ENCODE data around the gene SLC38A6. TPM values are rescaled to one million over a fixed set of nuclear protein-coding genes. Genes with fewer than 3 reads are reported as not detected.

The SLC38A6 gene
- total and polyA plus RNA-seq, 2 experiments from 2014 or later = 11.9 to 23.2 TPM

- peaks cover 18% of the 10 kb centered on the region for H3K79me2 ChIP-seq (replicated peaks; ENCODE audit: insufficient read depth)
- Mint-ChIP-seq H3K36me3 (ENCODE audit: low read depth) (peaks cover 20% of the 10 kb centered on the region; the same call in 2 of the 3 replicates), H3K27ac (no peak overlapping the region), H3K27me3 (ENCODE audit: insufficient read depth, low read depth, poor library complexity) (no peaks in the 10 kb centered on the region), H3K4me1 (peaks cover 7% of the 10 kb centered on the region; the same call in 1 of the 3 replicates), H3K4me3 (no peak overlapping the region), H3K9me3 (no peaks in the 10 kb centered on the region)
- no peak for ATAC-seq
- no peaks in the 10 kb centered on the region for H3F3A ChIP-seq (replicated peaks; ENCODE audit: low read depth)
- H2AFZ ChIP-seq = no peak overlapping the region
- DNase-seq (ENCODE audit: low spot score) = no peak
- no peak overlapping the region for H3K4me3 ChIP-seq
- no peaks in the 10 kb centered on the region for H3K4me1 ChIP-seq (ENCODE audit: insufficient read depth)
- no peak overlapping the region for H3K27ac ChIP-seq (ENCODE audit: low read depth)
- H3K4me2 ChIP-seq = no peak overlapping the region
- no peaks in the 10 kb centered on the region for H3K9me2 ChIP-seq (ENCODE audit: insufficient read depth)
- peaks cover 6% of the 10 kb centered on the region; the same call in 1 of the 2 replicates for H3K36me3 ChIP-seq (ENCODE audit: insufficient read depth)
- H4K20me1 ChIP-seq (replicated peaks; ENCODE audit: insufficient read depth) = no peaks in the 10 kb centered on the region
- no peak for TF ChIP-seq NANOG (IDR thresholded peaks at IDR 0.05; ENCODE audit: borderline replicate concordance)
- TF ChIP-seq REST (IDR thresholded peaks at IDR 0.05; ENCODE audit: unreplicated experiment) = no peak
- no peak for TF ChIP-seq JUNB (IDR thresholded peaks at IDR 0.05; ENCODE audit: unreplicated experiment)
- TF ChIP-seq ZNF331 (CRISPR knock-in tag; IDR thresholded peaks at IDR 0.05; ENCODE audit: low read depth) = no peak
- no peak for TF ChIP-seq EZH2phosphoT487 (IDR thresholded peaks at IDR 0.05; ENCODE audit: unreplicated experiment)
- no peak for TF ChIP-seq CREB1 (CRISPR knock-in tag; IDR thresholded peaks at IDR 0.05; ENCODE audit: low read depth)
- TF ChIP-seq STAT1 (IDR thresholded peaks at IDR 0.05; ENCODE audit: unreplicated experiment) = no peak
- no peak for TF ChIP-seq ZNF462 (CRISPR knock-in tag; IDR thresholded peaks at IDR 0.05)
- H3K27me3 ChIP-seq (ENCODE audit: insufficient read depth) = no peaks in the 10 kb centered on the region
These were observed 6.9 kb upstream of the SLC38A6 start for GRCh38 chr14:60974090-60974651.
